Fibroblast of villous mesenchyme (primary cell): ENCODE data around the gene CRYZL1. TPM values are rescaled to one million over a fixed set of nuclear protein-coding genes. Genes with fewer than 3 reads are reported as not detected.

Experiments used
- DNase-seq: peaks from one replicate; pipeline ENCODE4 v3.0.0-alpha.2; 2010; ENCODE audit warnings: low read depth
- H3K4me3 ChIP-seq: 2 replicates; pipeline ENCODE4 v1.5.1; 2011; ENCODE audit warnings: low read depth, mild to moderate bottlenecking, low read length
- total RNA-seq: library from RNA; depleted of rRNA; stranded (reverse); fragments of >200 nt; gene quantifications from 2 replicates; pipeline ENCODE4 v1.2.3, GENCODE V29; 2012
- TF ChIP-seq, protein P1 (sequence below): IDR thresholded peaks from 2 replicates; pipeline ENCODE4 v1.5.1; 2012; ENCODE audit warnings: low read depth, mild to moderate bottlenecking, low read length; ENCODE audit not compliant: insufficient read depth

The CRYZL1 gene
- total RNA-seq, 1 donor, result 28.1 TPM

GRCh38 chr21:33611006-33611744 lies 30.4 kb downstream of the CRYZL1 start:
- DNase-seq, result no peak
- TF ChIP-seq, protein P1, sequence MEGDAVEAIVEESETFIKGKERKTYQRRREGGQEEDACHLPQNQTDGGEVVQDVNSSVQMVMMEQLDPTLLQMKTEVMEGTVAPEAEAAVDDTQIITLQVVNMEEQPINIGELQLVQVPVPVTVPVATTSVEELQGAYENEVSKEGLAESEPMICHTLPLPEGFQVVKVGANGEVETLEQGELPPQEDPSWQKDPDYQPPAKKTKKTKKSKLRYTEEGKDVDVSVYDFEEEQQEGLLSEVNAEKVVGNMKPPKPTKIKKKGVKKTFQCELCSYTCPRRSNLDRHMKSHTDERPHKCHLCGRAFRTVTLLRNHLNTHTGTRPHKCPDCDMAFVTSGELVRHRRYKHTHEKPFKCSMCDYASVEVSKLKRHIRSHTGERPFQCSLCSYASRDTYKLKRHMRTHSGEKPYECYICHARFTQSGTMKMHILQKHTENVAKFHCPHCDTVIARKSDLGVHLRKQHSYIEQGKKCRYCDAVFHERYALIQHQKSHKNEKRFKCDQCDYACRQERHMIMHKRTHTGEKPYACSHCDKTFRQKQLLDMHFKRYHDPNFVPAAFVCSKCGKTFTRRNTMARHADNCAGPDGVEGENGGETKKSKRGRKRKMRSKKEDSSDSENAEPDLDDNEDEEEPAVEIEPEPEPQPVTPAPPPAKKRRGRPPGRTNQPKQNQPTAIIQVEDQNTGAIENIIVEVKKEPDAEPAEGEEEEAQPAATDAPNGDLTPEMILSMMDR, result no peak

DNA sequence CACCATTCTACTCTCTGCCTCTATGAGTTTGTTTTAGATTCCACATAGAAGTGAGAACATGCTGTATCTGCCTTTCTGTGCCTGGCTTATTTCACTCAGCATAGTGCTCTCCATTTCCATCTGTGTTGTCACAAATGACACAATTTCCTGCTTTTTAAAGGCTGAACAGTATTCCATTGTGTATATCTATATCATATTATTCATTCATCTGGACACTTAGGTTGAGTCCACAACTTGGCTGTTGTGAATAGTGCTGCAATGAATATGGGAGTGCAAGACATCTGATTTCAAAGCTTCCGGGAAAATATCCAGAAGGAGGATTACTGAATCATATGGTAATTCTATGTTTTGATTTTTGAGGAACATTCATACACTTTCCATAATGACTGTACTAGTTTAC lies 33.0 kb downstream of the CRYZL1 start:
- DNase-seq, result peak; percentile 30
- TF ChIP-seq, protein P1, result no peak
- no peak overlapping the region for H3K4me3 ChIP-seq

More at GRCh38 chr21:33611006-33611744, 30.4 kb downstream of the CRYZL1 start:
- H3K4me3 ChIP-seq, result no peak overlapping the region

GRCh38 chr21:33598051-33598450 lies 43.5 kb downstream of the CRYZL1 start:
- no peak overlapping the region for H3K4me3 ChIP-seq
- TF ChIP-seq, protein P1, result no peak
- DNase-seq, result no peak

DNA sequence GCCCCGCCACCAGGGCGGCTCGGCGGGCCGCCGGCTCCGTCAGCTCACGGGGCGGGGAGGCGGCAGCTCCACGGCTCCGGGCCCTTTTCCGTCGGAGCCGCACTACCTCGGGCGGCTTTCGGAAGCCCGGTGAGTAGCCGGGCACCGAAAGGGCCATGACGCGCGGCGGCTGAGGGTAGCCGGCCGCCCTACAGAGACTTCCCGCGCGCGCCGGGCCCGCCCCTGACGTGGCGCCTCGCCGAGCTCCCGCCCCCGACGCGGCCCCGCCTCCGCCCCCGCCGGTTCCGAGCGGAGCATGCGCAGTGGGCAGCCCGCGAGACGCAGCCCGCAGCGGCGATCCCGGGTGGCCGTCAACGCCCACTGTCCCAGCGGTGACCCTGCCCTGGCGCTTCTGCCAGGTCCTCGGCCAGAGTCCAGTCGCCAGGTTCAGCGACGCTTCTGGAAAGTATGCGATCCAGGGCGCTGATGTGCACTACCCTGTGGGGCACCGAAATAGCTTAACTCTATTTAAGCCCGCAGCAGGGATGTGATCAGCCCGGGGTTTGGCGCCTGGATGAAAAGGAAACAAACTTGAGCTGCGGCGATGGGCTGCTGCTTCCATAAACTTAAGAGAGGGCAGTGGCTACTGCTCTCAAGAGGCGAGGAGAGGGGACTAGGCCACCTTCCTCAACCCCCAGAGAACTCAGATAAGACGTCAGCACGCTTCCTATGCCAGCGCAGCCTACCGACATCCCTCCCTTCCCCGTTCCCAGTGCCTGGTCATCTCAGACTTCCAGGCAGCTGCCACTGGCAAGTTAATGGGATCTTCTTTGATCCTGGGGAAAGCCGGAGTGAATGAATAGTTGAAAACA lies 52.8 kb downstream of the CRYZL1 start, which contains the start of gene DONSON:
DONSON (minus strand) TSS at position 200 of the 851 bp plus-strand sequence; CDS start at position 157, 43 bp downstream.
- DNase-seq, result peak; percentile 80
- TF ChIP-seq, protein P1, result no peak
- peak within 1 kb of the TSS; percentile 90 for H3K4me3 ChIP-seq

DNA sequence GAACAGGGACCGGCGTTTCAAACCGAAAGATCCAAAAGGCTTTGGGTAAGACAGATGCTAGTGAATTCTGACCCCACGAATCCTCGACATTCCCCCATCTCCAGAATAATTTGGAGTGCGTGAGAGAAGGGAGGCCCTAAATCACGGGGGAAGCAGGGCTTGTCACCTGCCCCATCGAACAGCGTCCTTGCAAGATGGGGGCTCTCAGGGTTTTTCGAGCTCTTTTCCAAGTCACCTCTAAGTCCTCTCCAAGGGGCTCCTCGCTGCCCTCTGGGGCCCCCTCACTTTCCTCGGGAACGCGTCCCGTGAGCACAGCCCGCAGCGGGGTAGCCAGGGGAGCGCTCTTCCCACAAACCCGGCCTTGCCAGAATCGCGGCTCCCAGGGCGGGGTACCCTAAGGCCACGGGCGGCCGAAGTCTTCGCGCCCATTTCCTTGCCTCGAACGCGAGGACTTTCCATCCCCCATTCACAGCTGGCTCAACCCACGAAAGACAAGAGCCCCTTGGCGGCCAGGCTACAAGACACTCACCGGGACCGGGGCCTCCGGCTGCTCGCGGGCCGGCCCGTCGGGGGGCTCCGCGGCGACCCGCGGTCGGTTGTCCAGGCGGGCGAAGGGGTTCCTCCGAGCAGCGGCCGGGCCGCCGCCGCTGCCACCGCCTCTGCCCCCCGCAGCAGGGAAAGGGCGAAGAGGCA lies 53.6 kb downstream of the CRYZL1 start:
- peak; percentile 47 for DNase-seq
- H3K4me3 ChIP-seq, result peak overlapping the region; percentile 90
- TF ChIP-seq, protein P1, result no peak

GRCh38 chr21:33586927-33587326 lies 54.6 kb downstream of the CRYZL1 start:
- H3K4me3 ChIP-seq, result peak overlapping the region; percentile 90
- TF ChIP-seq, protein P1, result no peak
- DNase-seq, result no peak
